HG03097 (cell line): ENCODE data around the gene GAL3ST1.
"Not testable (repeated sequence)": the region's sequence is repeated elsewhere in the genome, so short reads cannot be mapped to it uniquely, and the experiment has no call there.

Experiments
- ATAC-seq: cut with Tn5 transposase; IDR thresholded peaks from one replicate; pipeline ENCODE4 v1.9.1; 2021; ENCODE audit not compliant: unreplicated experiment, low FRiP score

Gene GAL3ST1

GRCh38 chr22:30566125-30566524 lies 8.3 kb downstream of the GAL3ST1 start:
- ATAC-seq: no peak

- no peak for ATAC-seq
These were observed 9.1 kb downstream of the GAL3ST1 start for GRCh38 chr22:30565341-30565740.

GRCh38 chr22:30564761-30565119 lies 9.7 kb downstream of the GAL3ST1 start:
- ATAC-seq: no peak

- no peak for ATAC-seq
These were observed 10.3 kb downstream of the GAL3ST1 start for GRCh38 chr22:30564045-30564760.

GRCh38 chr22:30562366-30562765 lies 12.1 kb downstream of the GAL3ST1 start:
- ATAC-seq: no peak

- ATAC-seq: no peak
These were observed 12.9 kb downstream of the GAL3ST1 start for GRCh38 chr22:30561402-30562189.

GRCh38 chr22:30560643-30561202 lies 13.7 kb downstream of the GAL3ST1 start:
- ATAC-seq: not testable (repeated sequence)

GRCh38 chr22:30559889-30560288 lies 14.6 kb downstream of the GAL3ST1 start:
- ATAC-seq: no peak

- no peak for ATAC-seq
These were observed 17.2 kb downstream of the GAL3ST1 start for GRCh38 chr22:30557243-30557642.

- ATAC-seq: no peak
These were observed 18.1 kb downstream of the GAL3ST1 start for GRCh38 chr22:30556388-30556787.

GRCh38 chr22:30555282-30556210 lies 18.9 kb downstream of the GAL3ST1 start:
- ATAC-seq: no peak

GRCh38 chr22:30553971-30554370 lies 20.5 kb downstream of the GAL3ST1 start:
- no peak for ATAC-seq

GRCh38 chr22:30552719-30553118 lies 21.7 kb downstream of the GAL3ST1 start:
- ATAC-seq: no peak

GRCh38 chr22:30551813-30552212 lies 22.7 kb downstream of the GAL3ST1 start:
- ATAC-seq: not testable (repeated sequence)

- no peak for ATAC-seq
These were observed 27.3 kb downstream of the GAL3ST1 start for GRCh38 chr22:30547188-30547587.

- no peak for ATAC-seq
These were observed 27.8 kb downstream of the GAL3ST1 start, which contains the start of gene SEC14L6 for GRCh38 chr22:30546616-30547015. Gene SEC14L6 (minus strand): TSS chr22:30546741. CDS start chr22:30546682, 59 bp downstream.

GRCh38 chr22:30542811-30543188 lies 31.7 kb downstream of the GAL3ST1 start:
- ATAC-seq: no peak

- ATAC-seq: no peak
These were observed 32.3 kb downstream of the GAL3ST1 start for GRCh38 chr22:30541961-30542810.

- ATAC-seq: not testable (repeated sequence)
These were observed 33.0 kb downstream of the GAL3ST1 start for GRCh38 chr22:30541511-30541910.

GRCh38 chr22:30539368-30539767 lies 35.1 kb downstream of the GAL3ST1 start:
- no peak for ATAC-seq
